Stimulated activated CD4-positive, alpha-beta T cell treated with anti-CD3 and anti-CD28 coated beads, Interleukin-2, amount 100 ng/mL, for 48 hours (primary cell): ENCODE measurements around the gene DESI2.
"Not testable (repeated sequence)": the region's sequence is repeated elsewhere in the genome, so short reads cannot be mapped to it uniquely, and the experiment has no call there.

Experiments
- DNase-seq, 2 donors: peaks; one replicate each; pipeline ENCODE4 v3.0.0-alpha.2; 2020

DESI2 gene

DNA sequence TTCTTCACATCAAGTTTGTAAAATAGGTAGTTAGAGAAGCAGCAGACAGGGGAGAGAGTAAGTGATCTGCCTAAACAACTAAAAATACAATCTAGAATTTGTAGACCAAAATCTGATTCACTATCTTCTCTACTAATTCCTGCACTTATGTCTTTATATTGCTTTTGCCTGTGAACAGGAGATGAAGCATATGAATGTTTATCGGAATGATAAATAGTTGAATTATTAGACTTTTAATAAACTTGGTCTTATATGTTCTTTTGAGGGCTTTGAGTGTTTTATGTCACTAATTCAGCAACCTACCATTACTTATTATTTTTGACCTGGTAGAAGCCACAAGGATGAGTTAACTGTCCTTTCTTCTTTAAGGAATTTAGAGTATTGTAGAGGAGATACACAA is 2.3 kb downstream of the DESI2 start:
- no peak for DNase-seq

DNA sequence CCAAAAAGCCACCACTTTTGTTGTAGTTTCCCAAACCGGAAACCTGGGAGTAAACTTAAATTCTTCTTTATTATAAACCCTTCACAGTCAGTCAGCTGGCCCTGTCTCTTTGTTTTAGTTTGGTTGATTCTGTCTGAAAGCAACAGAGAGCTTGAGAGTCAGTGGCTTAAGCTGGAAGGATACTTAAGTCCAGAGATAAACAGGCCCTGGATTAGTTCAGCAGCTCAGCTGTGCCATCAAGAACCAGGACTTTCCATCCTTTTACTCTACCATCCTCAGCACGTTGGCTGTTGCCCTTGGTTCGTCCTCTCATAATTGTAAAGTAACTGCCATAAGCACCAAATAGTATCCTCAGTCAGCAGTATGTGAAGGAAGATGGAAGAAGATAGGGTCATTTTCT is 4.5 kb downstream of the DESI2 start:
- DNase-seq, result no peak

GRCh38 chr1:244659694-244660093 is 6.8 kb downstream of the DESI2 start:
- DNase-seq, result no peak

DNA sequence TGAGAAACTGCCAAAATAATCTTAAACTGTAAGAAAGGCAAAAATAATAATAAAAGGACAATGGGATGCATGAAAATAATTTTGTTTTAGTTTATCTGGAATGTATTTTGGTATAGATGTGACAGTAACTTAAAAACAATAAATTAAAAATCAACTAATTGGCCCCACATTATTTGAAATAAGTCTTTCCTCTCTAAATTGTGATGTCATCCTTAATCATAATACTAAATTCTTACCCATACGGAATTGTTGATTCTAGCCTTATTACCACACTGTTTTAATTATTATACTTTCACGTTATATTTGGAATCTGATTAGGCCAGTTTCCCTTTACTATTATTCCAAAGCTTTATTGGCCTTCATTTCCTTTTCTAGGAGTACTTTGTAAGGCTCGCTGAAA is 7.7 kb downstream of the DESI2 start:
- DNase-seq, result no peak

DNA sequence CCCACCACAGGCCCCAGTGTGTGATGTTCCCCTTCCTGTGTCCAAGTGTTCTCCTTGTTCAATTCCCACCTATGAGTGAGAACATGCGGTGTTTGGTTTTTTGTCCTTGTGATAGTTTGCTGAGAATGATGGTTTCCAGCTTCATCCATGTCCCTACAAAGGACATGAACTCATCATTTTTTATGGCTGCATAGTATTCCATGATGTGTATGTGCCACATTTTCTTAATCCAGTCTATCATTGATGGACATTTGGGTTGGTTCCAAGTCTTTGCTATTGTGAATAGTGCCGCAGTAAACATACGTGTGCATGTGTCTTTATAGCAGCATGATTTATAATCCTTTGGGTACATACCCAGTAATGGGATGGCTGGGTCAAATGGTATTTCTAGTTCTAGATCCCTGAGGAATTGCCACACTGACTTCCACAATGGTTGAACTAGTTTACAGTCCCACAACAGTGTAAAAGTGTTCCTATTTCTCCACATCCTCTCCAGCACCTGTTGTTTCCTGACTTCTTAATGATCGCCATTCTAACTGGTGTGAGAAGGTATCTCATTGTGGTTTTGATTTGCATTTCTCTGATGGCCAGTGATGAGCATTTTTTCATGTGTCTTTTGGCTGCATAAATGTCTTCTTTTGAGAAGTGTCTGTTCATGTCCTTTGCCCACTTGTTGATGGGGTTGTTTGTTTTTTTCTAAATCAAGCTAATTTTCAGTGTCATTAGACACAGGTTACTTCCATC is 8.8 kb downstream of the DESI2 start:
- not testable (repeated sequence) for DNase-seq

DNA sequence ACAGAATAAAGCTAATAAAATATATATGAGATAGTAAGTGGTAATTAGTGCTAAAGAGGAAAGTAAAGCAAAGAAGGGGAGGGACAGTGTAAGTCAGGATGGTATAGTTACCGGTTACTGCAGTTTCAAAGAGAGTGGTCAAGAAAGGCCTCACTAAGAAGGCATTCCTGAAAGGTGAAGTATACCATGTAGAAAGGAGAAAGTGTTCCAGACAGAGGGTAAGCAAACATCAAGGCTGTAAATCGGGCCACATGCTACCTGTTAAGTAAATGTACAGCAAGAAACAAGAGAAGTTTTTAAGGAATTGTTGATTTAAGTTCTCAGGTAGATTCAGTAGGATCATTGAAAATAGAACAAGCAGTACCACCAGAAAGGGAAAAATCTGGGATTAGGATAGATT is 9.7 kb downstream of the DESI2 start:
- no peak for DNase-seq

DNA sequence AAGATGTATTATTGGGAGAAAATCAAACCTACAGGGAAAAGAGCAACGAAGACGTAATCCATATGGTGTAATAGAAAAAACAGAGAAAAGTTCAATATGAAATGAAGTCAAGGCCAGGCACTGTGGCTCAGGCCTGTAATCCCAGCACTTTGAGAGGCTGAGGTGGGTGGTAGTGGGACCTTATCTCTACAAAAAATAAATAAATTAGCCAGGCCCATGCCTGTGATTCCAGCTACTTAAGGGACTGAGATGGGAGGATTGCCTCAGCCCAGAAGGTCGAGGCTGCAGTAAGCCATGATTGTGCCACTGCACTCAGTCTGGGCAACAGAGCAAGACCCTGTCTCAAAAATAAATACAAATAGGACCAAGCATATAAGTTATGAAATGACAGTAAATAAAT is 11.4 kb downstream of the DESI2 start:
- DNase-seq, result no peak

DNA sequence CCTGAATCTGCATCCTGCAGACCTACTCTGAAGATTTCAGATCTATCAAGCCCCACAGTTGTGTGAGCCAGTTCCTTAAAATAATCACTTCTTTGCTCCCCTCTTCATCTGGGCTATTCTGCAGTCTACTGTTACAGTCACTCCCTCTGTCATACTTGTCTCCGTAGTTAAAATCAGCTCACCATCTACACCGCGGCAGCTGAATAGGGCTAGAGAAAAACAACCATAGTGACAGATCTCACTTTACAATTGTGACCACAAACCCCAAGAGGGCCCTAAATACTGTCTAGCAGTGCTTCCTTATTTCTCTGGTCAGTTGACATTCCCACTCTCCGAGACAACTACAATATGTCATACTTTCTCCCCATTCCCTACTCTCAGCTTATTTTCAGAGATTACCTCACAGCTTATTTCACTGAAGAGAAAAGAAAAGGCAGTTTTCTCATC is 12.9 kb downstream of the DESI2 start:
- DNase-seq, result no peak

DNA sequence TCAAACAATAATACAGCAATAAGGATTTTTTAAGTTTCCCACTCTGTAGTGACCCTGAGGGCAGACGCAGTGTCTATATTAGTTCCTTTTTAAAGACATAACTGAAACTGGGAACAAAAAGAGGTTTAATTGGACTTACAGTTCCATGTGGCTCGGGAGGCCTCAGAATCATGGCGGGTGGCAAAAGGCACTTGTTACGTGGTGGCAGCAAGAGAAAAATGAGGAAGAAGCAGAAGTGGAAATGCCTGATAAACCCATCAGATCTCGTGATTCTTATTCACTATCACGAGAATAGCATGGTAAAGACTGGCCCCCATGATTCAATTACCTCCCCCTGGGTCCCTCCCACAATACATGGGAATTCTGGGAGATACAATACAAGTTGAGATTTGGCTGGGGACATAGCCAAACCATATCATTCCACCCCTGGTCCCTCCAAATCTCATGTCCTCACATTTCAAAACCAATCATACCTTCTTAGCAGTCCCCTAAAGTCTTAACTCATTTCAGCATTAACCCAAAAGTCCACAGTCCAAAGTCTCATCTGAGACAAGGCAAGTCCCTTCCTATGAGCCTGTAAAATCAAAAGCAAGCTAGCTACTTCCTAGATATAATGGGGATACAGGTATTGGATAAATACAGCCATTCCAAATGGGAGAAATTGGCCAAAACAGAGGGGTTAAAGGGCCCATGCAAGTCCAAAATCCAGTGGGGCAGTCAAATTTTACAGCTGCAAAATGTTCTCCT is 13.9 kb downstream of the DESI2 start:
- not testable (repeated sequence) for DNase-seq

GRCh38 chr1:244667797-244668196 is 14.9 kb downstream of the DESI2 start:
- no peak for DNase-seq

DNA sequence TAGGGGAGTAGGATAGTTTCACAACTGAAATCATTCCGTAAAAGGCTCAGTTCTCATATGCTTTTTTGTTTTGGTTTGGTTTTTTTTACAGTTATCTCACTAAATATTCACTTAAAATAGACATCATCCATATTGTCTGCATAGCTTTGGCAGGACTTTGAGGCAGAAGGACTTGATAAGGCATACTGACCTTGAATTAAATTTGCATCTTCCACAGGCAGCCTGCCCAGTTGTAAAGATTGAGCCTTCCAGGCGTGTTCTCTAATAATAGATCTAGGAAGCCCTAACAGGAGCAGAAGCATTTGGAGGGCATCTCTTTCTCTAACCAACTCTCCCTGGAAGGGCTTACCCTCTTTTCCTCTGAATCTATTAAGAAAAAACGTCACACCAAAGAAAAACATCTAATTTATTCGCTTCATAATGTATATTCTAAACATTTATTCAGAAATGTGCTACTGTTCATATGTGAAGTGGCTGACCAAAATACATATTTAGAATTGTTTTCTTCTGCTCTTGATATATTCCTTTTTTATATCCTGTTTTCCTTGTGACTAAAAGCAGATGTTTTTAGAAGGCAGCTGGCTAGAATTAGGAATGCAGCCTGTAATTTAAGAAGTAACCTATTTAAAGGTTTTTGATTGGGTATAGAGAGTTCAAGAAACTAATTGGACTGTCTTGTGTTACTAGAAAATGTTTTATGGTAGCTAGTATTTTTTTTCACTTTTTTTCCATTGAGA is 20.2 kb downstream of the DESI2 start:
- DNase-seq, result no peak

GRCh38 chr1:244674446-244674845 is 21.5 kb downstream of the DESI2 start:
- no peak for DNase-seq

- no peak for DNase-seq
These were observed 22.2 kb downstream of the DESI2 start for GRCh38 chr1:244675167-244675566.

DNA sequence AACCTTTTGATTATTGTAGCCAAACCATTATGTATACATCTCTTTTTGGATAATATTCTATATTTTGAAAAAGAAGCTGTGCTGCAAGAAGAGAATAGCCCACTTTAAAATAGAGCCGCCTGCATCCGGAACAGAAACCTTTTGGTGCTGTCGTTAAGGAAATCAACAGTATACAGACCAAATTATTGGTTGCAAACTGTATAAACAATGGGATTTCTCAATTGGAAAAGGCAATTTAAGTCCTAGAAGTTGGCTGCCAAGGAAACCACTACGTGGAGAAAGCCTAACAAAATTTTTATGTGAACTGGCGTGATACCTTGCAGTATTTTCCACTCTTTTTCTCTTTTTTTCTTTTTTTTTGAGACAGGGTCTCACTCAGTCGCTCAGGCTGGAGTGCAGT is 25.8 kb downstream of the DESI2 start:
- DNase-seq, result no peak

GRCh38 chr1:244680667-244681066 is 27.7 kb downstream of the DESI2 start:
- DNase-seq, result no peak

DNA sequence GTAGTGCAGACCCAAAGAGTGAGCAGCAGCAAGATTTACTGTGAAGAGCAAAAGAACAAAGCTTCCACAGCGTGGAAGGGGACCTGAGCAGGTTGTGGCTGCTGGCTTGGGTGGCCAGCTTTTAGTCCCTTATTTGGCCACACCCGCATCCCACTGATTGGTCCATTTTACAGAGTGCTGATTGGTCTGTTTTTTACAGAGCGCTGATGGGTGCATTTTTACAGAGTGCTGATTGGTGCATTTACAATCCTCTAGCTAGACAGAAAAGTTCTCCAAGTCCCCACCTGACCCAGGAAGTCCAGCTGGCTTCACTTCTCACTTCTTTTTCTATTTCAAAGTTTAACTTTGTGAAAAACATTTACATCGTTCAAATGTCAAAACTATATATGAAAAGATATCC is 29.2 kb downstream of the DESI2 start:
- DNase-seq, result not testable (repeated sequence)

DNA sequence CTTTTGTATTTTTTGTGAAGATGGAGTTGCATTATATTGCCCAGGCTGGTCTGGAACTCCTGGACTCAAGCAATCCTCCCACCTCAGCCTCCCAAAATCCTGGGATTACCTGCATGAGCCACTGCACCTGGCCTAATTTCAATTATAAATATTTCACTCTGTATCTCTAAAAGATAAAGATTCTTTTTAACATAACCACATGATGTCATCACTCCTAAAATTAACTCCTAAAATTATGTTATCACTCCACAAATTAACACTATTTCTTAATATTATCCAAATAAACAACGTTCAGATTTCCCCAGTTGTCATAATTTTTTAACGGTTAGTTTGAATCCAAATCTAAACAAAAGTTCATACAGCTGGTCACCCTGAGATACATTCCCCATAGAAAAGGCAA is 43.0 kb downstream of the DESI2 start:
- no peak for DNase-seq

DNA sequence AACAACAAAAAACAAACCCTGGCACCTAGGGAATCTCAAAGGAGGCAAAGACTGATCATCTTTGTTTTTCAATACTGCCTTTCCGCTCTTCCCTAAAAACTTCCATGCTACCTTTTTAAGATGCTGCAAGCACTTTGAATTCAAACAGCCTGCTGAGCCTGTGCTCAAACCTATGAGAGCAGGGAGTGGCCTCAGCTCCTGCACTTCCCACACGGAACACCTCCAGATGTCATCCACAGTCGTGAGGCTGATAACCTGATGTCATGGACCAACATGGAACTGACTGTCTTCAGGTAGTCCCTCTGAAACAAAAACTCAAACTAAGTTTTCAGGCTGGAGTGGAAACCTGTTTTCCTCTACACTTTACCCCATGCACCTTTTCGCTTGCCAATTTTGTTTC is 46.8 kb downstream of the DESI2 start:
- no peak for DNase-seq

DNA sequence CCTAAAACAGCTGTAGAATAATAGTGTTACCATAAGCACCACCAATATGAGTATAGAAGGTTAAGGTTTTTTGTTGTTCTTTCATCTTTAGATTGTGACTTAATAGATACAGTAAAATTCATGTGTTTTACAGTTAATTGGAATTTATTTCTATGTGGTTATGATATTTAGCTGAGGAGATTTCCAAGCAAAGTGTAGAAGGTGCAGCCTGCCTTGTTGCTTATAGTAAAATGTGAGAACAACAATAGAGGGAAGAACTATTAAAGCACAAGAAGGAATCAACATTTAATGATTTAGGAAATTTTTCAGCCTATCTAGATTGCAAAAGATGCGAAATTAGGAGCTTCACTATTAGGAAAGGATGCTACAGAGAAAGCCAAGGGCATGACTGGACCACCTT is 47.9 kb downstream of the DESI2 start:
- DNase-seq, result no peak

GRCh38 chr1:244702620-244703019 is 49.7 kb downstream of the DESI2 start:
- DNase-seq, result no peak

DNA sequence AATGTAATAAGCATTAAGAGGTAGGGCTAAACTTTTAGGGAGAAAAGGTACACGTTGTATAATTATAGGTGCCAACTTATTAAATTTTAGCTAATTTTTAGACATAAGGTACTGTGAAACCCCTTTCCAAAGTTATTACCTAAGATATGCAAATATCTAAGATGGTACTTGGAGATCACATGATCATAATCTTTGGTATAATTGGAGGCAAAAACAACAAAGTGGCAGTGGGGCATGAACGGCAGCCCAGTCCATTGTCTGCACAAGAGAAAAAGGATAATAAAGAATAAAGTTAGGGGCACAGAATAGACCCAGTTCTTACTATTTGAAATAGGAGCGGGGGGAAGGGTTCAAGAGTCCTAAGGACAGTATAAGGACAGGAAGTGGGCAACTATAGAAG is 51.2 kb downstream of the DESI2 start:
- DNase-seq, result no peak

- DNase-seq, result no peak
These were observed 52.6 kb downstream of the DESI2 start for GRCh38 chr1:244705261-244706234.

DNA sequence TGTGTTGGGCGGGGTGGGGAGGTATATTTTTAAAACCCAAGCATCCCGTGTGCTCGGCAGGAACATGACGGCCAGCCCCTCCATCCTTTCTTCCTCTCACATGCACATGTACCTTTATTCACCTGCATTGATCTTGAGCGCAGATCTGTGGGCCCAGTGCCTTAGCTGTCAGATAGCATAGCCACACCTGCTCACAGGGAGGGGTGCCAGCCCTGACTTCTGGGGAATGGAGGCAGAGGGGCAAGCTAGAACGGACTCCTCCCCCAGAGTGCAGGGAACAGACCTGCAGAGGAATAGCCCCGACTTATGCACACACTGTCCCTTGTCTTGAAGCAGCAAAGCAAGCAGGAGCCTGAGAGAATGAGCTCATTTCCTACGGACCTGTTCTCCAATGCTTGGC is 56.1 kb downstream of the DESI2 start:
- DNase-seq, result no peak
